GM18861 (cell line): ENCODE data around the gene SUN1.

ENCODE experiments used
- ATAC-seq: cut with Tn5 transposase; IDR thresholded peaks from one replicate; pipeline ENCODE4 v1.9.1; 2021; ENCODE audit not compliant: unreplicated experiment

The SUN1 gene

GRCh38 chr7:888081-889024, 56.1 kb downstream of the SUN1 start:
- no peak for ATAC-seq

- no peak for ATAC-seq
These were observed 56.7 kb downstream of the SUN1 start for GRCh38 chr7:889025-889390.

DNA sequence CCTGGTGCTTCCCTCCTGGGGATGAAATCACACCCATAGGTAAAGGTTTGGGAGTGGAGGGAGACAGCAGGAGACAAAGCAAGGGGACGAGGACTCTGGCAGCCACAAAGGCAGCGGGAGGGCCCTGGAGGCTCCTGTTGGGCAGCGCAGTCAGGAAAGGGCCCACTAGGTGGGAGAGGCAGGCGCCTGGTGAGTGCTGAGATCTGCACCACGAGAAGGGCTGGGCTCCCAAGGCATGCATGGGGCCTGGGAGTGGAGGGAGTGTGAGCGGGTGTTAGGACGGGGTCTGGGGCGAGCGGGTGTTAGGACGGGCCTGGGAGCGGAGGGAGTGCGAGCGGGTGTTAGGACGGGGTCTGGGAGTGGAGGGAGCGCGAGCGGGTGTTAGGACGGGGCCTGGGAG, 57.1 kb downstream of the SUN1 start:
- no peak for ATAC-seq

DNA sequence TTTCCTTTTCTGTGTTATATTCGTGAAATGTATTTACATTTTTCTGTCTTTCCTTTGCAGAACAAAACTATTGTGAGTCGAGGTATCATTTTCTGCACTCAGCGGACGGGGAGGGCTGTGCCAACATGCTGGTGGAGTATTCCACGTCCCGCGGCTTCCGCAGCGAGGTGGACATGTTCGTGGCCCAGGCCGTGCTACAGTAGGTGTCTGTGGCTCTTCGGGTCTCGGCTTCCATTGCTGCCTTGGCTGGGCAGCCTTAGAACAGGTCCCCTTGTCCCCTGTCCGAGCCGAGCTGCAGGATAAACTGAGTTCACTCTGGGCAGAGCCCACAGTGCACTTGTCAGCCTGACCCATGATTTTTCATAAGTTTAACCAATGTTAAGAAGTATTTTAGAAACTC, 58.6 kb downstream of the SUN1 start:
- no peak for ATAC-seq

DNA sequence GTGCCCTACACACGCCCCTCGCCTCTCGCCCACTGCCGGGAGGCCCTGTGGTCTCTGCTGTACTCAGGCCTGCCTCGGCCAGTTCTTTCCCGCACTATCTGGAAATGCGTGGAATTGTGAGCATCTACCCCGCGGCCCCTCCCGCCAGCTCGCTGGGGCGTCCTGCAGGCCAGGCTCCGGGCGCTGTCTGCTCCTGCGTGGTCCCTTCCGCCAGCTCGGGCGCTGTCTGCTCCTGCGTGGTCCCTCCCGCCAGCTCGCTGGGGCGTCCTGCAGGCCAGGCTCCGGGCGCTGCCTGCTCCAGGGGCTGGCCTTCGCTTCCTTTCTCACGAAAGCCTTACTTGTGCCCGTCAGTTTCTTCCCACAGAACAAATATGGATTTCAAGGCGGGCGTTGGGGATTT, 59.0 kb downstream of the SUN1 start:
- no peak for ATAC-seq

GRCh38 chr7:891805-892204, 59.5 kb downstream of the SUN1 start:
- no peak for ATAC-seq

- no peak for ATAC-seq
These were observed 60.6 kb downstream of the SUN1 start for GRCh38 chr7:892648-893593.

DNA sequence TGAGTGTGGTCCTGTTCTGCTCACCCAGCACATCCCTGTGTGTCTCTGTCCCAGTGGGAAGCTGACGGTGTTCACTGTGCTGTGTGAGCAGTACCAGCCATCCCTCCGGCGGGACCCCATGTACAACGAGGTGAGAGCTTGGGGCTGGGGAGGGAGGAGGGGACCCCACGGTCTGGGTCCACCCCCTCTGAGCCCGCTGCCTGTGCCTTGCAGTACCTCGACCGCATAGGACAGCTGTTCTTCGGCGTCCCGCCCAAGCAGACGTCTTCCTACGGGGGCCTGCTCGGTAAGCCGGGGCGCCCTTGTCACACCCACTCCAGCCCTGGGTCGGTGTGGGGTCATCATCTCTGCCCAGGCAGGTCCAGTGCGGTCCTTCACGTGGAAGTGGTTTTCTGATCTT, 61.4 kb downstream of the SUN1 start:
- ATAC-seq, result no peak

GRCh38 chr7:894164-894867, 62.0 kb downstream of the SUN1 start:
- ATAC-seq, result no peak

- ATAC-seq, result no peak
These were observed 62.7 kb downstream of the SUN1 start for GRCh38 chr7:894927-895450.

DNA sequence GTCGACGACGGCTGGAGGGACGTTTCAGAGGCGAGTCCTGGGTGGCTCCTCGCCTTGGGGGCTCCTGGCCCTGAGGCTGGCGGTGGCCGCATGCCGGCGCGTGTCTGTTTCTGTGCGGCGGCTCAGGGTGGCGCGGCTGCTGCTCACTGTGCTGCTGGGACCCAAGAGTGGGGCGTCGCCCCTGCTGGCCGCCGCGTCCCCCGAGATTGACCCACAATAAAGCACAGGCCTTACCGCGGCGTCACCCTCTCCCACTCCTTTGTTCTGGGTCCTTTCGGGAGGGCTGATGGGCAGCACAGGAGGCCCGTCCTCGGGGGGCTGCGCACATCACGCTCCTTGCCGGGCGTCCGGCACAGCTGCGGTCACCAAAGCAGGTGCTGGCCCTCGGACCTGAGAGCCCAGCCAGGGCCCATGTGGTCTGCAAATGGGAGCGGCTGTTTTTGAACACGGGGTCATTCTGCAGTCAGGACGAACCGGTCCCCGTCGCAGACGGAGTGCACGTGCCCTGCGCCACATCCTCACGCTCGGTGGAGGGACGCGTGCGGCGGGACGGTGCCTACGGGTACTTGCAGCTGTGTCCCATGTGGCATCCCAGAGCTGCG, 63.3 kb downstream of the SUN1 start:
- no peak for ATAC-seq

DNA sequence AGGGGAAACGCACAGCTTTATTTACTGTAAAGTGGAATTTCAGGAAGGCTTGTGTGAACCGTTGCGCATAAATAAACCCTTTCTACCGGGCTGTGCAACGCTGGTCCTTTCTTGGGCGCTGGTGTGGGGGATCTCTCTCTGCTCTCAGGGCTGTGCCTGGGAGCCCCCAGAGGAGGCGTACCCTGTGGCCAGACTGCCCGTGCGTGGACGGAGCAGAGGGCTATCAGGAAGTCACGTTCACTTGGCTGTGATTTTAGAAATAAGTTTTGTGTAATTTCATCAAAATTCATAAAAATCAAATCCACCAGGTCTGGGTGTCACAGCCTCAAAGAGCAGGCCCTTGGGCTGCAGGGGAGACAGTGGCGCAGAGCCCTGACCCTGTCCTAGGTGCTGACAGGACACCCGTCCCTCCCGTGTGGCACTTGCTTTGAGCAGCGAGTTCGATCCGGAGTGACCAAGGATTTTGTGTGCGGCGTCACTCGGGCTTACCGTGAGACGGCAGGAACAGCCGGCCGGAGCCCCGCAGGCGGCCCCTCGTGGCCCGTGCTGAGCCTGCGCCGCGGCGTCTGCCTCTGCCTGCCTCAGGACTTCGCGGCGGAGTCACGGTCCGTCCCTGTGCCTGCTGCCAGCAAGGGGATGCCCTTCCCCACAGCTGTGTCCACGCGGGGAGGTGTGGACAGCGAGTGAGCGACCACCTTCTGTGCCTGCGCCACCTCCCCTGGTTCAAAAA, 64.2 kb downstream of the SUN1 start:
- ATAC-seq, result no peak

- ATAC-seq, result no peak
These were observed 64.8 kb downstream of the SUN1 start for GRCh38 chr7:897086-897485.

- no peak for ATAC-seq
These were observed 65.6 kb downstream of the SUN1 start for GRCh38 chr7:897771-898376.

DNA sequence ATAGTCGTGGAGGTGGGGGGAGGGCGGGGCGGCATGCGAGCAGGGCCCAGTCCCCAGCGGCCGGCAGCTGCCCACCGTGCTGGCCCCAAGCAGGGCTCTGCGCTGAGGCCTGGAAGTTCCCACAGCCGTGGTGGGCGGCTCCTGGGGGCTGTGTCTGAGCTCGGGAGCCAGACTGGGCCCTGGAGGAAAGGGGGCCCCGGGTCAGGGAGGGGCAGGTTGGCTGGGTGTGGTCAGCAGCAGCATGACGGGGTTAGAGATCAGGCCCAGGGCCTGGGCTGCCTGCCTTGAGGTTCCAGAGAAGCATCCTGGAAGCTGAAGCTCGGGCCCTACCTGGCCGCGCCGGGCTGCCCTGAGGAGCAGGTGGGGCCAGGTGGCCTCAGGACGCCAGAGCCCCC, 66.2 kb downstream of the SUN1 start:
- no peak for ATAC-seq

- ATAC-seq, result no peak
These were observed 66.8 kb downstream of the SUN1 start for GRCh38 chr7:898855-899681.

DNA sequence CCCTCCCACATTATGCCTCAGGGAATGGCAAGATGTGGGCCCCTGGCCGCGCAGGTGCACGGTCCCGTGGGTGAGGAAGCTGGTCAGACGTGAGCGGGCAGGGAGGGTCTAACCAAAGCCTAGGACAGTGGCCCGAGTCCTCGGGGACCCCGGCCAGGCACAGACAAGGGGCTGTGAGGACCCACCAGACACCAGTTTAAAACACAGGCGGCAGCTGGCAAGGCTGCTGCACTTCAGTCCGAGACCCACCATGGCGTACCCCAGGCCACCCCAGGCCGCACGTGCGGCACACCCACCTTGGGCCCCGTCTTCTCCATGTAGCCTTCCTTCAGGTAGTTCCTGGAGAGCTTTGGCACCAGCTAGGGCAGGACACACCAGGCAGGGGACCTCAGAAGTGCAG, 67.5 kb downstream of the SUN1 start:
- ATAC-seq, result no peak

GRCh38 chr7:900331-901040, 68.2 kb downstream of the SUN1 start:
- no peak for ATAC-seq
